HG03135 (cell line): ENCODE measurements around the gene USP22.

Experiments
- ATAC-seq: cut with Tn5 transposase; IDR thresholded peaks from one replicate; pipeline ENCODE4 v1.9.1; 2021; ENCODE audit warnings: mild to moderate bottlenecking, moderate library complexity; ENCODE audit not compliant: unreplicated experiment

USP22 gene

GRCh38 chr17:20960871-20961270, 81.9 kb downstream of the USP22 start:
- ATAC-seq = no peak

GRCh38 chr17:20955427-20956323, 87.1 kb downstream of the USP22 start:
- no peak for ATAC-seq

GRCh38 chr17:20954794-20955193, 88.0 kb downstream of the USP22 start:
- ATAC-seq = no peak

- ATAC-seq = no peak
Observed at GRCh38 chr17:20952183-20952582, 90.6 kb downstream of the USP22 start.
